ENCODE measurements around the gene WWTR1.

WWTR1 gene

GRCh38 chr3:149493315-149494021 is 164.4 kb downstream of the WWTR1 start:
- Mint-ChIP-seq H3K27ac (no peak overlapping the region), H3K4me1 (ENCODE audit: low read depth in 2 of 2) (peaks cover 0 to 3% of the 10 kb centered on the region in 2 donors), H3K27me3 (peaks cover 31 to 53% of the 10 kb centered on the region in 2 donors), H3K9me3 (no peaks in the 10 kb centered on the region), H3K4me3 (no peak overlapping the region), H3K36me3 (ENCODE audit: insufficient read depth) (no peaks in the 10 kb centered on the region)
- DNase-seq = no peak
- no peak for ATAC-seq (replicated peaks)

GRCh38 chr3:149490260-149490971 is 167.4 kb downstream of the WWTR1 start:
- DNase-seq = no peak
- H3K9me3 Mint-ChIP-seq = no peaks in the 10 kb centered on the region
- peaks cover 30 to 47% of the 10 kb centered on the region in 2 donors for H3K27me3 Mint-ChIP-seq
- no peak overlapping the region for H3K27ac Mint-ChIP-seq
- H3K4me1 Mint-ChIP-seq (ENCODE audit: low read depth in 2 of 2) = peaks cover 0 to 3% of the 10 kb centered on the region in 2 donors
- no peak for ATAC-seq (replicated peaks)
- H3K4me3 Mint-ChIP-seq = no peak overlapping the region
- no peaks in the 10 kb centered on the region for H3K36me3 Mint-ChIP-seq (ENCODE audit: insufficient read depth)

- ATAC-seq (replicated peaks) (no peak), DNase-seq (no peak)
- Mint-ChIP-seq H3K27me3 (peaks cover 22 to 35% of the 10 kb centered on the region in 2 donors), H3K36me3 (ENCODE audit: insufficient read depth) (no peaks in the 10 kb centered on the region), H3K27ac (no peak overlapping the region), H3K4me3 (no peak overlapping the region), H3K4me1 (ENCODE audit: low read depth in 2 of 2) (peaks cover 0 to 3% of the 10 kb centered on the region in 2 donors), H3K9me3 (no peaks in the 10 kb centered on the region)
These were observed 168.7 kb downstream of the WWTR1 start for GRCh38 chr3:149489060-149489690.

- H3K4me3 Mint-ChIP-seq = no peak overlapping the region
- H3K27ac Mint-ChIP-seq = no peak overlapping the region
- H3K4me1 Mint-ChIP-seq (ENCODE audit: low read depth in 2 of 2) = no peaks in the 10 kb centered on the region
- ATAC-seq (replicated peaks) (no peak), DNase-seq (peak; percentile 8 to 37 (median 11))
- H3K36me3 Mint-ChIP-seq (ENCODE audit: insufficient read depth) = no peaks in the 10 kb centered on the region
- no peaks in the 10 kb centered on the region for H3K9me3 Mint-ChIP-seq
- H3K27me3 Mint-ChIP-seq = peaks cover 14 to 23% of the 10 kb centered on the region in 2 donors
These were observed 170.1 kb downstream of the WWTR1 start for GRCh38 chr3:149487598-149488197.

- Mint-ChIP-seq H3K27me3 (peaks cover 10 to 14% of the 10 kb centered on the region in 2 donors), H3K9me3 (no peaks in the 10 kb centered on the region), H3K27ac (no peak overlapping the region), H3K4me3 (no peak overlapping the region), H3K36me3 (ENCODE audit: insufficient read depth) (no peaks in the 10 kb centered on the region), H3K4me1 (ENCODE audit: low read depth in 2 of 2) (no peaks in the 10 kb centered on the region)
- ATAC-seq (replicated peaks) (no peak), DNase-seq (no peak)
These were observed 171.1 kb downstream of the WWTR1 start for GRCh38 chr3:149486726-149487125.

- peaks cover 0 to 4% of the 10 kb centered on the region in 2 donors for H3K4me1 Mint-ChIP-seq (ENCODE audit: low read depth in 2 of 2)
- DNase-seq (no peak), ATAC-seq (replicated peaks) (no peak)
- no peaks in the 10 kb centered on the region for H3K36me3 Mint-ChIP-seq (ENCODE audit: insufficient read depth)
- H3K27me3 Mint-ChIP-seq = peaks cover 0 to 18% of the 10 kb centered on the region in 2 donors
- no peak overlapping the region for H3K27ac Mint-ChIP-seq
- H3K4me3 Mint-ChIP-seq = no peak overlapping the region
- no peaks in the 10 kb centered on the region for H3K9me3 Mint-ChIP-seq
These were observed 176.3 kb downstream of the WWTR1 start for GRCh38 chr3:149481491-149481890.

GRCh38 chr3:149481056-149481455 is 176.8 kb downstream of the WWTR1 start:
- H3K27ac Mint-ChIP-seq = no peak overlapping the region

GRCh38 chr3:149480326-149481017 is 177.4 kb downstream of the WWTR1 start:
- Mint-ChIP-seq H3K9me3 (no peaks in the 10 kb centered on the region), H3K36me3 (ENCODE audit: insufficient read depth) (no peaks in the 10 kb centered on the region), H3K4me3 (no peak overlapping the region), H3K27ac (no peak overlapping the region), H3K4me1 (ENCODE audit: low read depth in 2 of 2) (peaks cover 0 to 4% of the 10 kb centered on the region in 2 donors), H3K27me3 (peaks cover 0 to 28% of the 10 kb centered on the region in 2 donors)
- ATAC-seq (replicated peaks) (peak; percentile 24), DNase-seq (no peak)

More at GRCh38 chr3:149481056-149481455, 176.8 kb downstream of the WWTR1 start:
- H3K9me3 Mint-ChIP-seq = no peaks in the 10 kb centered on the region
- H3K4me3 Mint-ChIP-seq = no peak overlapping the region
- H3K27me3 Mint-ChIP-seq = peaks cover 0 to 22% of the 10 kb centered on the region in 2 donors
- ATAC-seq (replicated peaks) (no peak), DNase-seq (no peak)
- H3K4me1 Mint-ChIP-seq (ENCODE audit: low read depth in 2 of 2) = peaks cover 0 to 4% of the 10 kb centered on the region in 2 donors
- no peaks in the 10 kb centered on the region for H3K36me3 Mint-ChIP-seq (ENCODE audit: insufficient read depth)

GRCh38 chr3:149479621-149480325 is 178.1 kb downstream of the WWTR1 start:
- peaks cover 0 to 4% of the 10 kb centered on the region in 2 donors for H3K4me1 Mint-ChIP-seq (ENCODE audit: low read depth in 2 of 2)
- H3K27me3 Mint-ChIP-seq = peaks cover 4 to 33% of the 10 kb centered on the region in 2 donors
- no peak overlapping the region for H3K4me3 Mint-ChIP-seq
- ATAC-seq (replicated peaks) (no peak), DNase-seq (no peak)
- H3K9me3 Mint-ChIP-seq = no peaks in the 10 kb centered on the region
- no peaks in the 10 kb centered on the region for H3K36me3 Mint-ChIP-seq (ENCODE audit: insufficient read depth)
- no peak overlapping the region for H3K27ac Mint-ChIP-seq

GRCh38 chr3:149476225-149476624 is 181.6 kb downstream of the WWTR1 start:
- H3K27ac Mint-ChIP-seq = no peak overlapping the region
- H3K27me3 Mint-ChIP-seq = peaks cover 25 to 57% of the 10 kb centered on the region in 2 donors
- DNase-seq = no peak
- peaks cover 3% of the 10 kb centered on the region for H3K36me3 Mint-ChIP-seq (ENCODE audit: insufficient read depth)
- ATAC-seq (replicated peaks) = no peak
- peaks cover 0 to 4% of the 10 kb centered on the region in 2 donors for H3K4me1 Mint-ChIP-seq (ENCODE audit: low read depth in 2 of 2)
- no peaks in the 10 kb centered on the region for H3K9me3 Mint-ChIP-seq
- H3K4me3 Mint-ChIP-seq = no peak overlapping the region

GRCh38 chr3:149475451-149476060 is 182.3 kb downstream of the WWTR1 start:
- H3K4me1 Mint-ChIP-seq (ENCODE audit: low read depth in 2 of 2) = peaks cover 0 to 4% of the 10 kb centered on the region in 2 donors
- peaks cover 25 to 57% of the 10 kb centered on the region in 2 donors for H3K27me3 Mint-ChIP-seq
- H3K4me3 Mint-ChIP-seq = no peak overlapping the region
- no peak for ATAC-seq (replicated peaks)
- H3K9me3 Mint-ChIP-seq = no peaks in the 10 kb centered on the region
- peaks cover 3% of the 10 kb centered on the region for H3K36me3 Mint-ChIP-seq (ENCODE audit: insufficient read depth)
- H3K27ac Mint-ChIP-seq = no peak overlapping the region
- no peak for DNase-seq

- H3K27ac Mint-ChIP-seq = no peak within 1 kb of the TSS
- peaks cover 3% of the 10 kb centered on the region for H3K36me3 Mint-ChIP-seq (ENCODE audit: insufficient read depth)
- H3K4me3 Mint-ChIP-seq = no peak within 1 kb of the TSS
- no peaks in the 10 kb centered on the region for H3K4me1 Mint-ChIP-seq (ENCODE audit: low read depth in 2 of 2)
- DNase-seq (no peak), ATAC-seq (replicated peaks) (no peak)
- H3K27me3 Mint-ChIP-seq = peaks cover 25 to 55% of the 10 kb centered on the region in 2 donors
- H3K9me3 Mint-ChIP-seq = no peaks in the 10 kb centered on the region
These were observed 183.5 kb downstream of the WWTR1 start, which contains the start of gene TM4SF4 for GRCh38 chr3:149474250-149474817. TSS of gene TM4SF4 (plus strand) at chr3:149474697. CDS start at chr3:149474878, 181 bp downstream.
